Activated T-cell treated with anti-CD3 and anti-CD28 coated beads, Interleukin-2, amount 50 U/mL, for 48 hours (primary cell): Measurements from ENCODE around the gene ULBP2.
"Not testable (repeated sequence)": the region's sequence is repeated elsewhere in the genome, so short reads cannot be mapped to it uniquely, and the experiment has no call there.

Experiments used
- DNase-seq, 2 experiments: peaks; one replicate each; pipeline ENCODE4 v3.0.0-alpha.2; 2020

Gene ULBP2

DNA sequence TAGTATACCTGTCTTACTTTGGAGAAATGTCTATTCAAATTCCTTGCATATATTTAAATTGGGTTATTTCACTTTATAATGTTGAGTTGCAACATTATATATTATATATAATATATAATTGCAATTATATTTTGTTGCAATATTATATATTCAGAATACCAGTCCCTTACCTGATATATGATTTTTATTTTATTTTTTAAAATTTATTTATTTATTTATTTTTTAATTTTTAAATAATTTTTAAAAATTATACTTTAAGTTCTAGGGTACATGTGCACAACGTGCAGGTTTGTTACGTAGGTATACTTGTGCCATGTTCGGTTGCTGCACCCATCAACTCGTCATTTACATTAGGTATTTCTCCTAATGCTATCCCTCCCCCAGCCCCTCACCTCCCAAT lies 14.8 kb upstream of the ULBP2 start:
- not testable (repeated sequence) for DNase-seq

DNA sequence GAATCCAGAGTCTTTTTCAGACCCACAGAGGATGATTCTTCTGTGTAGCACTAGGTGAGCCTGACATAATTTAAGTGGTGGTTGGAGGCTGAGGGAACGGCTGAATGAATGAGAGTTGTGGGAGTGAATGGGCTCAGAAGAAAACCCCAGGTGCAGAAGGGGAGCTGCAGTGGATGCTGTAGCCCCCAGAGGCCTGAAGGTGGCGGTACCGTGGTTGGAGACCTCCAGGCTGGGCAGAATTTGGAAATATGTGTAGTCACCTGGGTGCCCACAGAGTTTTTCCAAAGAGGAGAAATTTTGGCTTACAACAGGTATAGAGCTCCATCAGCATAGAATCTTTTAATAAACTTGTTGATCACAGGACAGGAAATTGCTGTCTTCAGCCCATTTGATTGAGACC lies 12.4 kb upstream of the ULBP2 start:
- peak in 1 of 2 experiments; percentile 22 for DNase-seq

DNA sequence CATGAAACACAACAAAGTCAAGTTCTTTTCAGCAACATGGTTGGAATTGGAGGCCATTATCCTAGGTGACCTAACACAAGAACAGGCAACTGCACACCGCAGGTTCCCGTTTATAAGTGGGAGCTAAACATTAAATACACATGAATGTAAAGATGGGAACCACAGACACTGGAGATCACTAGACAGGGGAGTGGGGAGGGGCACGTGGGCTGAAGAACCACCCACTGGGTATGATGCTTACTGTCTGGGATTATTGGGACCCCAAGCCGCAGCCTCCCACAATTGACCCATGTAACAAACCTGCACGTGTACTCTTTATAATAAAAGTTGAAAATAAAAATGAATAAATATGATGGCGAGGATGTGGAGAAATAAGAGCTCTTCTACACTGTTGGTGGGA lies 10.3 kb upstream of the ULBP2 start:
- DNase-seq, result no peak

DNA sequence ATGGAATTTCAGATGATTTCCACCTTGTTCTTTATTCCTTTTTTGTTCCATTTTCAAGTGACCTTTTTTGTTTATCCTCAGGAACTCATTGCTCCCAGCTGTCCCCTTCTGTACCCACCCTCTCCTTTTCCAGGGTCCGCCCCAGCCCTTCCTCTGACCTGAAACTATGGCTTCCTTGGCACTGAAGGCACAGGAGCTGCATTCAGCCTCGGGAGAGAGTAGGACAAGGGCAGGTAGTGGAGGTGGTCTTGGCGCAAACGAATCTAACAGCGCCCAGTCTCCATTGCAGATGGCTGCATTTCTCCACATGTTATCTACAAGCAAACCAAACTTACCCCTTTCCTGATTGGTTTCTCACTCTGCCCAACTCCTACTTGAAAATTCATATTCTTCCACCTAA lies 8.8 kb upstream of the ULBP2 start:
- DNase-seq, result no peak

DNA sequence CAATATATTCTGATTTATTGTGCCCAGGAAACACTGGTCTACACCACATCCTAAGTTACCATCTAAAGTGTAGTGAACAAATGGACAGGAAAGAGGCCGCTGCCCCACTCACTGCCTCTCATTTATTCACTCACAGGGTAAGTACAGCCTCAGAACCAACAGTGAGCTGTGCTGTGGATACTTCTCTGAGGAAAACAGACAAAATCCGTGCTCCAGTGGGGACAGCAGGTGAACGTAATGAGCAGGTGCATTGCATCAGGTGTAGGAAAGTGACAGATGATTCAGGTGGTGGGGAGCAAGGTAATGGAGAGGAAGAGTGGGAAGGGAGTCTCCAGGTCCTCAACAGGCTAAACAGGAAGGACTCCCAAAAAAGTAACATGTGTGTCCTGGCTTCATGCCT lies 8.4 kb upstream of the ULBP2 start:
- peak; percentile 8 to 13 for DNase-seq

DNA sequence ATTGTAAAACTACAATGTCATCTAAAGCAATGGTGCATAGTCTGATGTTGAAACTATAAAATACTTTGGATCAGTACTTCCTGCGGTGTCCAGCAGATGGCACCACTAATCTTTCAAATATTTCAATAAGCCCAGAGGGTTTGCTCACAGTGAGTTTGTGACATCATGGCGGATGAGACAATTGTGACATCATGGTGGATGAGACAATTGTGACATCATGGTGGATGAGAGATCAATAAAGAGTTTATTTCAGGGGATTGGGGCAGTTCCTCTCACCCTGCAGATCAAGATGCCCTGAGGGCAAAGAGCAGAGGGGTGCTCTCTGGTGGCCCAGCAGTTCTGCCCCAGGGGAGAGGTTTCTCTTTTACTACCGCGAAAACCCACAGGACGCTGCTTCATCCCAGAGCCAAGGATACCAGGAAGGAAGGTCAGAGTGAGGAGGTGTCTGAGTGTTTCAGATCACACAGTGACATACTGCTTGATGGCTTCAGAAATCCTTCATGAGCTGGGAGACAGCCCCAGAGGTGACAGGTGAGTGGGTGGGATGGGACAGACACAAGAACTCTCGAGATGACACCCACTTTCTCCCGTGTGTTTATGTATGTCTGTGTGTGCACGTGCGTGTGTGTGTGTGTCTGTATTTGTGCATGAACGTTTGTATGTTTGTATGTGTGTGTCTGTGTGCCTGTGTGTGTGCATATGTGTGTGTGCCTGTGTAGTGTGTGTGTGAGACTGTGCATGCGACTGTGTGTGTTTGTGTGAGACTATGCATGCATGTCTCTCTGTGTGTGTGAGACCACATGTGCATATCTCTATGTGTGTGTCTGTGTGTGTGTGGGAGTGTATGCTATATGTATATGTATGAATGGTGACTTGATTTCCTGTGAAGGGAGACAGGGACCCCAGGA lies 7.3 kb upstream of the ULBP2 start:
- peak; percentile 75 to 79 for DNase-seq

DNA sequence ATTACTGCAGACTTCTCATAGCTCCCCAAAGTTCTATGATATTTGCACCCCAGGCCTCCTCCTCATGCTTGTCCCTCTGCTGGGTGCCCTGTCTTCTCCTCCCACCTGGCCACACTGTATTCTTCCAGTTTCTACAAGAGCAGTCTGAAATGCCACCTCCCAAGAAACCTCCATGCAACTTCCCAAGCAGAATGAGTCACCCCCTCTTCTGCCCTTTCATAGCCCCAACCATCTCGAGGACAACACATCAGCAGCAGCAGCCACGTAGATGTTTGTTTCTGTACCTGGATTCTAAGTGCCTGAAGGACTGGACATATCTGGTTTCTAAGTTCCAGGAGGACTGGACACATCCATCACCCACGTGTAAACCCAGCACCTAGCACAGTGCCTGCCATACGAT lies 6.6 kb upstream of the ULBP2 start:
- peak; percentile 15 for DNase-seq

DNA sequence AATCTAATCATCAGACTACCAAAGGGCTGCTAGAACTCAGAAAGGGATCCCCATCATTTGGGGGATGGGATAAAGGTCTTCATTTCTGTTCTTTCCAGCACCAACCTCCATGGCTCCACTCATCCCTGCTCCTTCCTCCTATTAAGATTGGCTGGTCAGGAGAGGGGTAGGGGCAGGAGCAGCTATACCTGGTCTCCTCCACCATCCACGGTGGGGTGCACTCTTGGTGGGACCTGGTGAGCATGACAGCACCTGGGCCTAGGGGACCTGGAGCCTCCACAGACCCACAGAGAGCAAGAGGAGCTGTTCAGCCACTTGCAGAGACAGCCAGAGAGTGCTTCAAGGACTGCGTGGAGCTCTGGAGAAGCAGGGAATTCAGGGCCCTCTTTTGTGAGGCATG lies 6.1 kb upstream of the ULBP2 start:
- DNase-seq, result peak; percentile 14 to 16

DNA sequence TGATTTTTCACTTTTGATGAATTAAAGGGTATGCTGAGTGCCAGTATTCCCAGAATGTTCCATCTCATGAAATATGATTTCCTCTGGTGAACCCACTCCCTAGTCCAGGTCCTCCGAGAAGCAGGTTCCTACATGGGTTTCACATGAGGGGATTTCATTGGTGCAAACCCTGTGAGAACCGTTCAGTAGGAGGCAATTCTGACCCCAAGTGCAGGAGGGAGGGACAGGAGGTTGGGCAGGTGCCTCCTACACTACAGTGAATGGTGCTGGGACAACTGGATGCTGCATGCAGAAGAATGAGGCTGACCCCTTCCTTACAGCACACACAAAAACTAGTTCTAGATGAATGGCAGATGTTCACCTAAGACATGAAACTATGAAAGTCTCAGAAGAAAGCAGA lies 5.1 kb upstream of the ULBP2 start:
- peak; percentile 15 to 18 for DNase-seq

DNA sequence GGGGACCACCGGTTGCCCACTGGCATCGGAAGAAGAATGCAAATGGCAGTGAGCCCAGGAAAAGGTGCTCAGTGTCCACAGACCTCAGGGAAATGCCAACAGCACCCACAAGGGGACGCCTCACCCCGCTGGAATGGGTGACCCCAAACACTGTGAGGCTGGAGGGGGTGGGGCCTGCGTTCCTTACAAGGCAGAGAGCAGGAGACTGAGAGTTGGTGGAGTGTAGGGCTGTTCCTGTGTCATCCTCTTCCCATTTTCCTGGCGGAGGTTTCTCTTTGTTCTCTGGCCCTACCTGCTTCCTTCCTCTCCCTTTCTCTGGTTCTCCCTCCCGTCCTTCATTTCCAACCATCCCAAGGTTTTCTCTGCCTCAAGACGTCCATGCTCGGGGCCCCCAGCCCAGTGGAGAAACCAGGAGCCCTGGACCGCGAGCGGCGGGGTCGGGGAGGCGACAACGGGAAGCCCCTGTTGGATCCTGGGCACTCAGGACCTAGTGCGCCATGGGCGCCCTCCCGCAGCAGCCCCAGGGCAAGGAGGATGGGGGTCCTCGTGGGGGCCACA lies 3.7 kb upstream of the ULBP2 start:
- peak in 1 of 2 experiments; percentile 22 for DNase-seq

DNA sequence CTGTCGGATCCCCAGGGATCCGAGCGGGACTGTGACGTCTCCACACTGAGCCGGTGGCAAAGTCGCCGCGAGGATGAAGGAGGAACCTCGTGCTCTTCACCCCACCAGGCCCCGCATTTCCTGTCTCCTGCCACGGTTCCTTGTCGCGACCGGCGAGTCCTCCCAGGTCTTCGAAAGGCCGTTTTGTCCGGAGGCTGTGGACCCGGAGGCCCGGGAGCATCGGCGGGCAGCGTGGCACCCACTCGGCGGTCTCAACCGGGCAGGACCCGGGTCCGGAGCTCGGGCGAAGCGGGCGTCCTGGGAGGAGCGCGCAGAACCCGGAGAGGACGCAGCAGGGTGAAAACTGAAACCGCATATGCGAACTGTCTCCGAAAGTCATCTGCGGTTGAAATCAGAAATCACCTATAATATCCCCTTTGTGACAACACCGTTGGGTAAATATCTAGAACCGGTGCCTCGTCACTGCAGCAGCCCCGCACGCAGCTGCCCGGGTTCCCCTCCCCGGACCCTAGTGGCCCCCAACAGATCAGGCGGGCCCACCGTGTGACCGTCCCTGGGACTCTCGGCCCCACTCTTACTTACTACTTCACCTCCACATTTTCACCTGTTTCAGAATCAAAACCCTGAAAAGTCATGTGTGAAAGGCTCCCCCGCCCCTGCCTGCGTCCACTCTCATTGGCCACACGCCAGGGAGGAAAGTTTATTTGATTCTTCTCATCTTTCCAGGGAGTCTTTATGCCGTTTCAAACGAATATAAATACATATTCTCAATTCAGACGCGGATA lies 3.1 kb upstream of the ULBP2 start:
- DNase-seq, result peak; percentile 55 to 58

DNA sequence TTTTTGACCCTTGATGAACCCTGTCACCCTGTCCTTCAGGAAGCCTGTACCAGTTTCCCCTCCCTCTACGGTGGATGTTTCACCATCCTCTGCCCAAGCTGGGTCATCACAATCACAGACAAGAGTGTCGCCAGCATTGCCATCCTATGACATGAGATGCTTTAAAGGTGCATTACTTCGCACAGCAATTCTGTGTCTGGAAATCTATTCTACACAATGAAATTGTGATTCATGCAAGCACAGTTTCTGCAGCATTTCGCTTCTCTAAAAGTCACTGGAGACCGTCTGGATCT lies 2.5 kb upstream of the ULBP2 start:
- no peak for DNase-seq

DNA sequence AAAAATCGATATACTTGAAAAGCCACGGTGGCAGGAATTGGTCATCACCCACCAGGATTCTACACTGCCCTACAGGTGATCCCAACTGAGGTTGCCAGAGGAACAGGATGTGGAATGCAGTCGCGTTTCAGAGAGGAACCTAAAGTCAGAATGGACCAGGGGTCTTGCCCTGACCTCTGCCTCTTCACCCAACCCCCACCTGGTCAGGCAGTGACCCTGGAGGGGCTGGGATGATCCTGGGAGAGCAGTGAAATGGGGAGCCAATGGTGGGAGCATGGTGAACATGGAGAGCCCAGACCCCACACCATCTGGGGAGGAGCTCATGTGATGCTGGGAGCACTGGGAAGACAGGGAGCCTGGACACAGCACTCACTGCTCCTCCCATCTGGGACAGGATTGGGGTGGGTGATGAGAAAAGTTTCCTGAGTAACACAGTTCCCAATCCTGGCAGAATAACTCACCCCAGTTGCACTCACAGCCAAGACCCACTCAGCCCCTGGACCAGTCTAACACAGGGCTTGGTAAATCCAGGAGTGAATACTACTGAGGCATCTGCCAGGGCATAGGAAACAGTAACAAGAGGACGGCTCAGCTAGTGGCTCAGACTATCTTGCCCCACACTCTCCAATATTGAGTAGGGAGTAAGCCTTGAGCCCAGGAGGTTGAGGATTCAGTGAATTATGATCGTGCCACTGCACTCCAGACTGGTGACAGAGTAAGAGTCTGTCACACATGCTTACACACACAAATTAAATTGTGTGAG lies 1.7 kb upstream of the ULBP2 start:
- DNase-seq, result peak; percentile 18 to 19

DNA sequence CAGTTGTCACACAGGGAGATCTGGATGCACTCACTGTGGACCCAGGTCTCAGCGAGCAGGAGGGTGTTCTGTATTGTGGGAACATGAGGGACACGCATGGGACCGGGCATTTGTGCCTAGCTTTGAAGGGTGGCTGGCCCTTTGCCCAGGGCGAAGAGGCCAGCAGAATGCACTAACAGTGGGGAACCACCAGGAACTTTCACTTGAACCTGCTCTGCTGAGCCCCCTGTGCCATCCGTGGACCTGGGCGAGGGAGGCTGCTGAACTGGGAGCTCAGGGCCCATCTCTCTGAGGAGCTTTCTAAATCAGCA lies 1.2 kb upstream of the ULBP2 start:
- peak in 1 of 2 experiments; percentile 25 for DNase-seq

DNA sequence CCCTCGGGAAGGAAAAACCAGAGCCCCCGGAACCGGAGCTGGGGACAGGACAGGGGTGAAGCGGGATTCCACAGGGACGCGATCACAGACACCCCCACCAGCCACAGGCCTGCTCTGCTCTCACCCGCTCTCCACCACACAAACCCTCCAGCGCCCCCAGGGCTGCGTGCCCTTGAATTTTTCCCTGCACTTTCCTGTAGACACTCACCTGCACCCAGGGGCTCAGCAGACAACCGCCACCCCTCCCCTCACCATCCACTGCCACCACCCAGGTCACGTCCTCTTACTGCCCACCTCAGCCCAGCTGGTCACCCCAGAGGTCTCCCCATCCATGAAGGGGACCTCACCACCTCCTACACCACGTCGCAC lies 631 bp downstream of the ULBP2 start:
- peak in 1 of 2 experiments; percentile 26 for DNase-seq

DNA sequence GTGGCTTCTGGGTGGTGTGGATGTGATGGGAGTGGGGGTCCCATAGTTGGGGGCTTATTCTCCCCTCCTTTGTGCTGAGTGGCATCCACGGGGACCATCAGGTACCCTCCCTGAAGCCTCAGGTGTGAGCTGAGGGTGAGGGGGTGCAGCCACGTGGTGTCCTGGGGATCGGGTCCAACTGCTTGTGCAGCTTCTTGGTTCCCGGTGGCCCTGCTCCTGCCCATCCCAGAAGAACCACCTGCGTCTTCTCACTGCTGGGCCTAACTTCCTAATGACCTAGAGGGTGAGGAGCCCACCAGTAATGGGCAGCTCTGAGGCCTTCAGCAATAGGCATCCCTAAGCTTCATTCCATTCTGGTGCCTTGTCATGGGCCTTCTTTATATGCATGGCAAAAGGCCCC lies 1.5 kb downstream of the ULBP2 start:
- DNase-seq, result peak; percentile 10 to 14

DNA sequence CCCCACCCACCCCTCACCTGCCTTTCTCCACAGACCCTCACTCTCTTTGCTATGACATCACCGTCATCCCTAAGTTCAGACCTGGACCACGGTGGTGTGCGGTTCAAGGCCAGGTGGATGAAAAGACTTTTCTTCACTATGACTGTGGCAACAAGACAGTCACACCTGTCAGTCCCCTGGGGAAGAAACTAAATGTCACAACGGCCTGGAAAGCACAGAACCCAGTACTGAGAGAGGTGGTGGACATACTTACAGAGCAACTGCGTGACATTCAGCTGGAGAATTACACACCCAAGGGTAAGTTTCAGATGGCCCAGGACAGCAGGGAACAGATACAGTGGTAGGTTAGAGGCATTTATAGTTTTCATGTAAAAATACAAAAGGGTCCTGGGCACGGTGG lies 3.5 kb downstream of the ULBP2 start:
- peak; percentile 9 to 13 for DNase-seq

DNA sequence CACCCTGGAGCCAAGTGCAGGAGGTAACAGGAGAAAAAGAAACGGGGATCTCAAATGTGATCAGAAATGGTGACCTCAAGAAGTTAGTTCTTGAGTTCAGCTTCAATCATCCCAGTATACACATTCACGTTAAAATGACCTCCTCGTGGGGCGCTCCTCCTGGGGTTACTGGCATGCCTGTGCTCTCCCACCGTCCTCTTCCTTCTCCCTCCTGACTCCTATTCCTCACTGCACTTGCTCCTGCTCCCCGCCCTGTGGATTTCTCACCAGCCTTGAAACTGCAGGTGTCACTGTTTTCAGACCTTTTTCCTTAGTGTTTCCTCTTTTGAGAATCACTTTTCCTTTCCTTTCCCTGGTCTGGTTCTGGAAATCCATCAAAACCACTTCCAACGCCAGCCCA lies 4.8 kb downstream of the ULBP2 start:
- not testable (repeated sequence) for DNase-seq

DNA sequence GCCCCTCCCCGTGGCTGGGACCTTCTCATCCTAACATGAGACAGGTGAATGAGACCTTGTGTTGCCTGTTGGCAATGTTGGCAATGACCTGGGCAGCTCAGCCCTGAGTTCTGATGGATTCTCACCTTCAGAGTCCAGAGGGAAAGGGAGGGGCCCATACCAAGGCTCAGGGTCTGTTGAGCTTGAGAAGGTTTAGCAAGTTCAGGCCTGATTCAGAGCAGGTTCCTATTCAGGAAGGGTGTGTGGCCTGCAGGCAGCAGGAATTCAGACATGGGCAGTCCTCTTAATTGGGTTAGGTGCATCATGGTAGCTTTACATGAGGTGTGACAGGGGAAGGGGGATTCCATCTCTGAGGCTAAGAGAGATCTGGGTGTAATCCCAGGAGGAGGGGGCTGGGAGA lies 5.7 kb downstream of the ULBP2 start:
- DNase-seq, result not testable (repeated sequence)

DNA sequence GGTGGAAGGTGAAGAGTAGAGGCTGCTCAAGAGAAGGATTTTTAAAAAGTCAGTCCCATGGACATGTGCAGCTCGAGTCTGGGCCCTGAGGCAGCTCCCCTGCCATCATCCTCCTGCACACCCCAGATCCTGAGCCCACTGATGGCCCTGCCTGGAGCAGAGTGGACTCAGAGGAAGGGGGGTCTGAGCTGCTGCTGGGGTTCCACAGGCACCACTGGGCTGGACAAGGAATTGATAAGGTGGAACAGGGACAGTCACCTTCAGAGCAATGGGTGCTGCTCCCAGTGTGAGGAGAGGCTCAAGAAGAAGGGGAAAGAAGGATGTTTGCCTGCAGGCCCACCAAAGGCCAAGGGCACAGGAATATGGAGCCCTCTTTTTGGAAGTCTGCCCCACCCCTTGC lies 6.2 kb downstream of the ULBP2 start:
- no peak for DNase-seq

DNA sequence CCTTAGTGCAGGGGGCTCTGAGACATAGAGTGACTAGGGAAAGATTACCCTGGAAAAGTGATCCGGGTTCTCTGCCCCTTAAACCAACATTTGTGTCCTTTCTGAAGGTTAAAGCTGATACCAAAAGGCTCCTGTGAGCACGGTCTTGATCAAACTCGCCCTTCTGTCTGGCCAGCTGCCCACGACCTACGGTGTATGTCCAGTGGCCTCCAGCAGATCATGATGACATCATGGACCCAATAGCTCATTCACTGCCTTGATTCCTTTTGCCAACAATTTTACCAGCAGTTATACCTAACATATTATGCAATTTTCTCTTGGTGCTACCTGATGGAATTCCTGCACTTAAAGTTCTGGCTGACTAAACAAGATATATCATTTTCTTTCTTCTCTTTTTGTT lies 6.8 kb downstream of the ULBP2 start:
- DNase-seq, result no peak

DNA sequence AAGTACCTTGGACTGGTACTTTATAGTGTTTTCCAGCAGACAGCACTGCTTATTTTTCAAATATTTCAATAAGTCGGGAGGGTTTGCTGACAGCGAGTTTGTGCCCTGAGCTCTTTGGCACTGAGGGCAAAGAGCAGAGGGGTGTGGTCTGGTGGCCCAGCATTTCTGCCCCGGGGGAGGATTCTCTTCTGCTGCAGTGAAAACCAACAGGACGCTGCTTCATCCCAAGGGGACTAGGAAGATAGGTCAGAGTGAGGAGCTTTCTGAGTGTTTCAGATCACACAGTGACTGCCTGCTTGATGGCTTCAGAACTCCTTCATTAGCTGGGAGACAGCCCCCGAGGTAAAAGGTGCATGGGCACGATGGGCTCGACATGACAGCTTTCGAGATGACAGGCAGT lies 8.6 kb downstream of the ULBP2 start:
- DNase-seq, result peak in 1 of 2 experiments; percentile 7

DNA sequence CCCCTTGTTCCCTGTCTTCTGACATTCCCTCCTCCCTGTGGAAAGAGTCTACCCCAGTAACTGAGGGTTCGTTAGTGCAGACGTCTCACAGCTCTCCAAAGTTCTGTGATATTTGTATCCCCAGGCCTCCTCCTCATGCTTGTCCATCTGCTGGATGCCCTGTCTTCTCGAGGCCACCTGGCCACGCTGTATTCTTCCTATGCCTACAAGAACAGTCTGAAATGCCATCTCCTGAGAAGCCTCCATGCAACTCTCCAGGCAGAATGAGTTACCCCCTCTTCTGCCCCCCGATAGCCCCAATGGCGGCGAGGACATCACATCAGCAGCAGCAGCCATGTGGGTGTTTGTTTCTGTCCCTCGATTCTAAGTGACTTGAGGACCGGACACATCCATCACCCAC lies 9.3 kb downstream of the ULBP2 start:
- DNase-seq, result no peak
